IMR-90 (cell line): ENCODE measurements around the gene TXNDC11.

Experiments
- CEBPB ChIP-seq: IDR thresholded peaks from 2 replicates; pipeline ENCODE4 v1.6.1; 2012; ENCODE audit warnings: low read depth, low read length, improper control_type of control experiment
- CHD1 ChIP-seq: IDR thresholded peaks from 2 replicates; pipeline ENCODE4 v1.6.1; 2012; ENCODE audit warnings: low read depth, low read length, improper control_type of control experiment
- CTCF ChIP-seq: conservative IDR thresholded peaks from 2 replicates; pipeline ENCODE4 v1.5.1; 2012; ENCODE audit warnings: mild to moderate bottlenecking, low read depth, low read length, improper control_type of control experiment
- MXI1 ChIP-seq: IDR thresholded peaks from 2 replicates; pipeline ENCODE4 v1.6.1; 2012; ENCODE audit warnings: low read depth, mild to moderate bottlenecking, low read length, moderate library complexity, borderline replicate concordance
- POLR2A ChIP-seq: IDR thresholded peaks from 2 replicates; pipeline ENCODE4 v1.6.1; 2012; ENCODE audit warnings: mild to moderate bottlenecking, low read depth, low read length
- RFX5 ChIP-seq: IDR thresholded peaks from 2 replicates; pipeline ENCODE4 v1.8.0; 2012; ENCODE audit warnings: low read depth, mild to moderate bottlenecking, low read length, moderate library complexity
- SMC3 ChIP-seq: fragments of 150-350 bp; IDR thresholded peaks from 2 replicates; pipeline ENCODE4 v1.6.1; 2016; ENCODE audit warnings: low read depth, mild to moderate bottlenecking, antibody characterized with exemption, low read length, moderate library complexity

GRCh38 chr16:11662582-11662981, 80.1 kb downstream of the TXNDC11 start:
- TF ChIP-seq CTCF = no peak
- TF ChIP-seq POLR2A = no peak
- no peak for TF ChIP-seq RFX5
- no peak for TF ChIP-seq CHD1
- TF ChIP-seq CEBPB = no peak
- no peak for TF ChIP-seq SMC3
- TF ChIP-seq MXI1 = no peak
